ENCODE results near the gene COL5A2.

Gene COL5A2

GRCh38 chr2:189204322-189204941, 24.9 kb upstream of the COL5A2 start:
- POLR2A ChIA-PET (ENCODE audit: low non-redundant PET): no interaction called here
- peak; percentile 44 for DNase-seq (ENCODE audit: low spot score)
- peak overlapping the region; percentile 72 for H3K27ac ChIP-seq
- CTCF ChIA-PET: interaction anchor here (0.6 kb wide), 1 partner anchor 386 kb away, joined by 3 read pairs; no protein-coding TSS in a partner anchor
- no peak for TF ChIP-seq CTCF (conservative IDR thresholded peaks at IDR 0.05; ENCODE audit: low read depth)

- POLR2A ChIA-PET (ENCODE audit: low non-redundant PET): no interaction called here
- CTCF ChIA-PET: no interaction called here
- no peak for DNase-seq (ENCODE audit: low spot score)
- no peak for TF ChIP-seq CTCF (conservative IDR thresholded peaks at IDR 0.05; ENCODE audit: low read depth)
- H3K27ac ChIP-seq: no peak overlapping the region
Observed at GRCh38 chr2:189203177-189203799, 23.7 kb upstream of the COL5A2 start.

- POLR2A ChIA-PET (ENCODE audit: low non-redundant PET): no interaction called here
- DNase-seq (ENCODE audit: low spot score): no peak
Observed at GRCh38 chr2:189199797-189200196, 20.2 kb upstream of the COL5A2 start.

GRCh38 chr2:189192766-189193165, 13.2 kb upstream of the COL5A2 start:
- no peak for DNase-seq (ENCODE audit: low spot score)
- no peak overlapping the region for H3K27ac ChIP-seq
- ChIA-PET CTCF (no interaction called here), POLR2A (ENCODE audit: low non-redundant PET) (no interaction called here)
- no peak for TF ChIP-seq CTCF (conservative IDR thresholded peaks at IDR 0.05; ENCODE audit: low read depth)

More at GRCh38 chr2:189199797-189200196, 20.2 kb upstream of the COL5A2 start:
- CTCF ChIA-PET: no interaction called here
- H3K27ac ChIP-seq: no peak overlapping the region
- TF ChIP-seq CTCF (conservative IDR thresholded peaks at IDR 0.05; ENCODE audit: low read depth): no peak

GRCh38 chr2:189191766-189192165, 12.2 kb upstream of the COL5A2 start:
- DNase-seq (ENCODE audit: low spot score): no peak
- H3K27ac ChIP-seq: no peak overlapping the region
- no peak for TF ChIP-seq CTCF (conservative IDR thresholded peaks at IDR 0.05; ENCODE audit: low read depth)
- CTCF ChIA-PET: no interaction called here
- POLR2A ChIA-PET (ENCODE audit: low non-redundant PET): no interaction called here

- H3K27ac ChIP-seq: no peak overlapping the region
- TF ChIP-seq CTCF (conservative IDR thresholded peaks at IDR 0.05; ENCODE audit: low read depth): no peak
- CTCF ChIA-PET: no interaction called here
- no peak for DNase-seq (ENCODE audit: low spot score)
- POLR2A ChIA-PET (ENCODE audit: low non-redundant PET): no interaction called here
Observed at GRCh38 chr2:189190685-189191084, 11.1 kb upstream of the COL5A2 start.
